Activated effector memory CD4-positive, alpha-beta T cell treated with Interleukin-2 at 50 U/mL for 16 hours (primary cell): ENCODE measurements around the gene CASD1.

Experiments
- DNase-seq: peaks from one replicate; pipeline ENCODE4 v3.0.0-alpha.2; 2020

The CASD1 gene

GRCh38 chr7:94509264-94509886 lies at the start of gene CASD1:
CASD1 (plus strand) TSS chr7:94509809; CDS start chr7:94510085, 276 bp downstream.
- DNase-seq: peak; percentile 63

GRCh38 chr7:94466516-94466915 lies 43.1 kb upstream of the CASD1 start:
- no peak for DNase-seq

- no peak for DNase-seq
Observed at GRCh38 chr7:94471604-94472003, 38.0 kb upstream of the CASD1 start.

GRCh38 chr7:94472608-94473007 lies 37.0 kb upstream of the CASD1 start:
- no peak for DNase-seq

- no peak for DNase-seq
Observed at GRCh38 chr7:94476251-94476840, 33.3 kb upstream of the CASD1 start.

GRCh38 chr7:94477878-94478277 lies 31.7 kb upstream of the CASD1 start:
- DNase-seq: no peak

GRCh38 chr7:94478648-94479214 lies 30.9 kb upstream of the CASD1 start:
- no peak for DNase-seq

GRCh38 chr7:94481279-94481678 lies 28.3 kb upstream of the CASD1 start:
- no peak for DNase-seq

- DNase-seq: no peak
Observed at GRCh38 chr7:94482796-94483195, 26.8 kb upstream of the CASD1 start.

- no peak for DNase-seq
Observed at GRCh38 chr7:94483843-94484242, 25.8 kb upstream of the CASD1 start.

GRCh38 chr7:94486216-94486615 lies 23.4 kb upstream of the CASD1 start:
- no peak for DNase-seq

GRCh38 chr7:94491410-94491809 lies 18.2 kb upstream of the CASD1 start:
- no peak for DNase-seq

GRCh38 chr7:94492601-94493000 lies 17.0 kb upstream of the CASD1 start:
- no peak for DNase-seq

GRCh38 chr7:94497874-94498670 lies 11.5 kb upstream of the CASD1 start:
- DNase-seq: no peak

- DNase-seq: no peak
Observed at GRCh38 chr7:94498918-94499317, 10.7 kb upstream of the CASD1 start.

GRCh38 chr7:94507462-94507861 lies 2.1 kb upstream of the CASD1 start:
- DNase-seq: no peak

- no peak for DNase-seq
Observed at GRCh38 chr7:94507962-94508361, 1.6 kb upstream of the CASD1 start.

- peak; percentile 56 for DNase-seq
Observed at GRCh38 chr7:94509887-94510581, 425 bp downstream of the CASD1 start.

GRCh38 chr7:94510582-94511496 lies 1.2 kb downstream of the CASD1 start:
- DNase-seq: peak; percentile 14

- no peak for DNase-seq
Observed at GRCh38 chr7:94511718-94512117, 2.1 kb downstream of the CASD1 start.

- no peak for DNase-seq
Observed at GRCh38 chr7:94512735-94513564, 3.3 kb downstream of the CASD1 start.
